HG03139 (cell line): ENCODE measurements around the gene PDHA1.

Source experiments
- ATAC-seq: cut with Tn5 transposase; IDR thresholded peaks from one replicate; pipeline ENCODE4 v1.9.1; 2021; ENCODE audit not compliant: unreplicated experiment

The PDHA1 gene

DNA sequence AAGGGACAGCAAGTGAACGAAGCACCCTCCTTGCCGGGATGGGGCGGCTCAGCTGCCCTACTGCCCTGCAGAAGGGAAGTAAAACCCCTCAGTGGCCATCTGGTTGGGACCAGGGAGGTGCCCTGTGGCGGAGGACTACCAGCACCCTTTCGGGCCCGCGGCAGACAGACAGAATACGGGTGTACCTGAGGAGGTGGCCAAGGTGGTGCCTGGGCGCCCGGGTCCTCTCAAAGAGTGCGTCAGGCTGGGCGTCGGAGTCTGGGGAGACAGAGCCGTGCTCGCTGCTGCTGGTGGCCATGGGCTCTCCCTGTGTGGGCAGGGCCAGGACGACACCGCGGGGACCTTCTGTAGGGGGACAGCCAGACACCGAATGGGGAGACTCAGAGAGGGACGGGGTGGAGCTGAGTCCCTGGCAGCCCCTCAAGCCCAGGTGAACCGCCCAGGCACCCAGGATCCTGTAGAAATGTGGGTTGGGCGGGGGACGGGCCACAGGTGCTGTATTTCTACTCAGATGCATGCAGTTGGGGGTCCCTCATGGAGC is 29.7 kb downstream of the PDHA1 start:
- ATAC-seq: no peak

- ATAC-seq: no peak
These were observed 31.8 kb downstream of the PDHA1 start for GRCh38 chrX:19375546-19375945.

DNA sequence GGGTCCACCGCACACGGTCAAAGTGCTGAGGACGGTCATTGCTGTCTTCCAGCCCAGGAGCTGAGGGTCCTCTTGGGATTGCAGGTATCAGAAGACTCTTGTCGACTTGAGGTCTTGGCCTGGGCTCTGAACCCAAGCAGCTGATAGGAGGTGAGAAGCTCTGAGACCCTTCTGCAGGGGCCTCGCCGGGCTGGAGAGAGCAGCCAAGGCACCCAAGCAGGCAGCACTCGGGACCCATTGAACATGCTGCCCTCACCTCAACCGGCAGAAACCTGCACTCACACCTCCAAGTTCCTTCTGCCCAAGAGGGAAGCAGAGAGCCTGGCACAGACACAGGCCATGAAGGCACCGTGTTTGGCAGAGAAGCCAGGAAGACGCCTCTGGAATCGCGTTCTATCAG is 34.1 kb downstream of the PDHA1 start:
- ATAC-seq: no peak

DNA sequence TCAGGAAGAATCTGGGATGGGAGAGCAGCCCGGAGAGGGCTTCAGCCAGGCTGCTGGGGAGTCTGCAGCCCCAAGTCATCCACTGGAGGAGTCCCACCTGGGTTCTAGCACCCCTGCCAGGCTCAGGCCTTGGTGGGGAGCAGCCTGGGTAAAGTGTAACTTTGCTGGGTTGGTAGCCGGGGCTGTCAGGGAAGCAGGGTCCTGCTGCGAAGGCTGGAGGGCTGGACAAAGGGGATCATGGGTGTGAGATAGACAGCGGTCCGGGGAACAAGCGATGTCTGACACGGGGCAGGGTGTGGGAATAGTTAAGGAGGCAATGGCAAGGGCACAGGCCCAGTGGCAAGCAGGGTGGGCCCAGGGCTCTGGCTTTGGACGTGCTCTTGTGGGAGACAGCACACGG is 37.6 kb downstream of the PDHA1 start:
- ATAC-seq: no peak

DNA sequence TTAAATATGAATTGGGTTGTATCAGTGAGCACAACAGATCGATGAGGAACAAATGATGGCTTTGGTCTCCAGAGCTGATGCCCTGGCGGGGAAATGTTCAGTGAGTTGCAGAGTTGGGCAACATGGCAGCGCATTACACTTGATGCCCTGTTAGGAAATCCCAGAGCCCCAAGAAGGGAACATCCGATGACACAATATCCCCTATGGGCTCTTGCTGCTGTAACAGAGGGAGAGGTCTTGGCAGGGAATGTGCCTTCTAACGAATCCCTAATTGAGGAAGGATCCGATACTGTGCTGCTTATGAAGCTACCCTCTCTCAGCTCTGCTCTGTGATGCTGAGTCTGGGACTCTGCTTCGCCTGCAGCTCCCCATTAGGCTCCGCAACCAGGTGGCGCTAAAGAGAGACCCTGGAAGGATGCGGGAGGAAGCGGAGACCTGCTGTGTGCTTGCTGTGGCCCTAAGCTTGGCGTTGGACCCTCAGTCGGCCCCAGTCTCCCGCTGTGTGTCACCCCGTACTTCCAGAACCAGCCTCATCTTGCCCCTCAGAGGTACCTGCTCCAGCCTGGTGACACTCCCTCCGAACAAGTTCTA is 38.9 kb downstream of the PDHA1 start:
- no peak for ATAC-seq

- no peak for ATAC-seq
These were observed 43.0 kb downstream of the PDHA1 start for GRCh38 chrX:19386679-19387078.

GRCh38 chrX:19388064-19388679 is 44.4 kb downstream of the PDHA1 start:
- ATAC-seq: no peak

GRCh38 chrX:19388741-19389140 is 45.0 kb downstream of the PDHA1 start:
- no peak for ATAC-seq

DNA sequence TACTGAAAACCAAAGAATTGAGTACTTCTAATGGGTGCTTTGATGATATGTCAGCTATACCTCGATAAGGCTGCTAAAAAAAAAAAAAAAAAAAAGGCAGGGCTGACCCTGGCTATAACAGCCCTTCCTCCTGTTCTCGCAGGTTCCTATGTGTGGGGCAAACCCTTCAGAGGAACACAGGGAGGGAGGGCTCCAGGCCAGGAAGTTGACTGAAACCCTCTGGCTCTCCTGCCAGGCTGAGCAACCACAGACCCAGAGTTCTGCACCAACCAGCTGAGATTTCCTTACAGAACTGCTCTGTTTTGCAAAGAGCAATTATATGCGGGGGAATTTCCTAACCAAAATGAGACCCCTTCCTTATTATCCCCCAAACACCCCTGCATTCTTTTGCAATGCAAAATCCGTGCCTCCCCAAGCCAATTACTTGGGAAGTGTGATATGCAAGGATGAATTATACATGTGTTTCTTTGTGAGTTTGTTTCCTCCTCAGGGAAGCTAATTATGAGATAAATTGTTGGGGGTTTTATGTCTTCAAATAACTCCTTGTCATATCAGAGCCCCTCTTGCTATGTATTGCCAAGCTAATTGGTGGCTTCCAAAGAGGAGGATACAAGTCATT is 45.6 kb downstream of the PDHA1 start:
- no peak for ATAC-seq

DNA sequence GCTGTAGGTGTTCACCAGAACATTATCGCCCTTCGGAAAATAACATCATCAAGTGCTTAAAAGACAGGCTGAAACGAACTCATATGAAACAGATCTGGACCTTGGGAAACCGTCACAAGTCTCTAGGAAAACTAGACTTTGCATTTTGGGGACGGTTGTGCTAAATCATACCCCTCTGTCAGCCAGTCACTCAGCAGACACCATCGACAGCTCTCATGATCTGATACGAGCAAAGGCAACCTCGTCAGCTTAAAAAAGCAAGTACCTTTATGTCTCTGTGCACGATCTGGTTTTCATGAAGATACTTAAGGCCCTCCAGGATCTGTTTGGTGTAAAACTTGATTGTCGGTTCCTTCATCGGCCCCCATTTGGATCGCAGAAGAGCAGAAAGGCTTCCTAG is 48.4 kb downstream of the PDHA1 start:
- ATAC-seq: no peak

DNA sequence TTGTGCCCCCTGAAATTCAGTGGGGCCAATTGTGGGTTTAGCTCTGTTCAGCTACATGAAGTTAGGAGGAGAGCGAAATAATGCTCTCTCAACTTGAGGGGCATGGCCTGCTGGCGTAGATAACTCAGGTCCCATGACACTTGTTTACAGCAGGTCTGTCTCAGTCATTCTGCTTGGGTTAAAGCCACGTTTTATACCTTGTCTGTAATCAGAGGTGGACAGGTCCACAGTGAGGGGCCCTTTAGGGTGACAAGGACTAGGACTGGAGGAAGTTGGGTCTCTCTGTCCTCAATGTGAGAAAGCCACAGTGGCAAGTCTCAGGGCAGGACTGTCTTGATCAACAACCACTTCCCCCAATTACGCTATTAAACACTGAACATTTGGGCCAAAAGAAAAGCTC is 49.0 kb downstream of the PDHA1 start:
- ATAC-seq: no peak

DNA sequence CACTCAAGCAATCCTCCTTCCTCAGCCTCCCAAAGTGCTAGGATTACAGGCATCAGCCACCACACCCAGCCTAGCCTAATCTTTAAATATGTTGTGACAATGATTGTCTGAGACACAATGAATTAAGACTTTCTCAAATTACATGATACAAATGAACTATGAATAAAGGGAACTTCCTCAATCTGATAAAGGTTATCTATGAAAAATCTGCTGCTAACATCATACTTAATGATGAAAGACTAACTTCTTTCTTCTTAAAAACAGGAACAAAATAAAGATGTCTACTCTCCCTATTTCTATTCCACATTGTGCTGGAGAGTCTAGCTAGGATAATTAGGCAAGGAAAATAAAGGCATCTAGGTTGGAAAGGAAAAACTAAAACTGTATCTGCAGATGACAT is 60.0 kb downstream of the PDHA1 start:
- no peak for ATAC-seq

- ATAC-seq: no peak
These were observed 66.5 kb downstream of the PDHA1 start for GRCh38 chrX:19410259-19410658.
